Liver (tissue), 9 donors: Measurements from ENCODE around the gene HCFC1. TPM values are rescaled to one million over a fixed set of nuclear protein-coding genes. Genes with fewer than 3 reads are reported as not detected.

Experiments used
- DNase-seq: peaks from one replicate; pipeline ENCODE4 v3.0.0-alpha.2; 2017; ENCODE audit warnings: low spot score
- H3K27ac ChIP-seq, 2 donors: one replicate each; pipeline ENCODE4 v1.7.0; 2013; ENCODE audit warnings: inconsistent platforms in 2 of 2, low read length in 2 of 2, control low read depth in 1 of 2, low read depth in 1 of 2, mild to moderate bottlenecking in 1 of 2
- H3K27me3 ChIP-seq, 4 donors: one replicate each; pipeline versions ENCODE4 v1.6.1 to v1.7.0; 2013; ENCODE audit warnings: low read length in 3 of 4, inconsistent platforms in 1 of 4, mild to moderate bottlenecking in 1 of 4, moderate library complexity in 1 of 4; ENCODE audit not compliant: control insufficient read depth in 4 of 4, insufficient read depth in 4 of 4
- H3K36me3 ChIP-seq, 4 donors: one replicate each; pipeline versions ENCODE4 v1.6.1 to v1.7.0; 2013; ENCODE audit warnings: low read length in 3 of 4, mild to moderate bottlenecking in 3 of 4, low read depth in 1 of 4, moderate library complexity in 1 of 4; ENCODE audit not compliant: control insufficient read depth in 4 of 4, insufficient read depth in 3 of 4
- H3K4me1 ChIP-seq, 4 donors: one replicate each; pipeline versions ENCODE4 v1.6.1 to v1.7.0; 2013; ENCODE audit warnings: low read length in 3 of 4, mild to moderate bottlenecking in 3 of 4, moderate library complexity in 1 of 4; ENCODE audit not compliant: control insufficient read depth in 4 of 4, insufficient read depth in 4 of 4
- H3K4me3 ChIP-seq, 3 donors: one replicate each; pipeline versions ENCODE4 v1.6.1 to v1.7.0; 2013; ENCODE audit warnings: low read length in 3 of 3, control low read depth in 1 of 3, low read depth in 1 of 3, mild to moderate bottlenecking in 1 of 3
- H3K9ac ChIP-seq, 2 donors: one replicate each; pipeline ENCODE4 v1.7.0; 2013; ENCODE audit warnings: low read length in 2 of 2, mild to moderate bottlenecking in 2 of 2, moderate library complexity in 2 of 2, control low read depth in 1 of 2, low read depth in 1 of 2
- H3K9me3 ChIP-seq, 4 donors: one replicate each; pipeline versions ENCODE4 v1.6.1 to v1.7.0; 2013; ENCODE audit warnings: low read length in 3 of 4; ENCODE audit not compliant: control insufficient read depth in 4 of 4
- EGR1 ChIP-seq, 2 donors: IDR thresholded peaks; 2 replicates each; pipeline ENCODE4 v1.6.1; 2016 to 2018; ENCODE audit warnings: antibody characterized with exemption in 2 of 2, low read depth in 2 of 2
- FOXA1 ChIP-seq: IDR thresholded peaks from 2 replicates; pipeline ENCODE4 v1.6.1; 2016; ENCODE audit warnings: antibody characterized with exemption
- FOXA2 ChIP-seq: IDR thresholded peaks from 2 replicates; pipeline ENCODE4 v1.6.1; 2016; ENCODE audit warnings: antibody characterized with exemption
- HNF4G ChIP-seq: IDR thresholded peaks from 2 replicates; pipeline ENCODE4 v1.6.1; 2016; ENCODE audit warnings: antibody characterized with exemption
- JUND ChIP-seq, 2 donors: IDR thresholded peaks; 2 replicates each; pipeline ENCODE4 v1.6.1; 2016; ENCODE audit warnings: antibody characterized with exemption in 2 of 2
- MAX ChIP-seq: IDR thresholded peaks from 2 replicates; pipeline ENCODE4 v1.6.1; 2016; ENCODE audit warnings: antibody characterized with exemption
- NR2F2 ChIP-seq: IDR thresholded peaks from 2 replicates; pipeline ENCODE4 v1.6.1; 2016; ENCODE audit warnings: antibody characterized with exemption
- RAD21 ChIP-seq, 2 donors: IDR thresholded peaks; 2 replicates each; pipeline ENCODE4 v1.6.1; 2016; ENCODE audit warnings: antibody characterized with exemption in 2 of 2, mild to moderate bottlenecking in 2 of 2
- REST ChIP-seq: IDR thresholded peaks from 2 replicates; pipeline ENCODE4 v1.6.1; 2016; ENCODE audit warnings: antibody characterized with exemption, mild to moderate bottlenecking
- RXRA ChIP-seq, 2 donors: IDR thresholded peaks; 2 replicates each; pipeline ENCODE4 v1.6.1; 2017 to 2018; ENCODE audit warnings: antibody characterized with exemption in 2 of 2, mild to moderate bottlenecking in 1 of 2
- SP1 ChIP-seq: IDR thresholded peaks from 2 replicates; pipeline ENCODE4 v1.6.1; 2018; ENCODE audit warnings: antibody characterized with exemption, mild to moderate bottlenecking
- YY1 ChIP-seq: IDR thresholded peaks from 2 replicates; pipeline ENCODE4 v1.6.1; 2016; ENCODE audit warnings: antibody characterized with exemption, mild to moderate bottlenecking
- ZBTB33 ChIP-seq: IDR thresholded peaks from 2 replicates; pipeline ENCODE4 v1.6.1; 2016; ENCODE audit warnings: antibody characterized with exemption
- WGBS: extraction: QIAGEN DNeasy Blood & Tissue Kit; methylation state at CpG from one replicate; pipeline ENCODE4 v1.1.7; 2013; 5-methylcytosine and 5-hydroxymethylcytosine counted together
- polyA plus RNA-seq, 2 donors: library from polyadenylated mRNA; stranded (reverse) in 1 of 2; unstranded in 1 of 2; fragments of 200-250 nt in 1 of 2; fragments of >200 nt in 1 of 2; fragmentation: Nextera tagmentation in 1 of 2; extraction: Ambion mirVana in 1 of 2; gene quantifications; one replicate each; pipeline versions ENCODE4 v1.2.1 to v1.2.3, GENCODE V29; 2013 to 2015
- total RNA-seq, 2 donors: library from RNA; depleted of rRNA; stranded (reverse); fragments of >200 nt; gene quantifications; one replicate each; pipeline ENCODE4 v1.2.3, GENCODE V29; 2014
- TF ChIP-seq, protein P1 (sequence below): fragments of 150-350 bp; IDR thresholded peaks from 2 replicates; pipeline ENCODE4 v1.5.1; 2017; ENCODE audit warnings: improper control_type of control experiment, low read depth, low read length; ENCODE audit not compliant: missing input control
- TF ChIP-seq, protein P2 (sequence below): IDR thresholded peaks from 2 replicates; pipeline ENCODE4 v1.6.1; 2016; ENCODE audit warnings: antibody characterized with exemption
- donor health status: healthy.
- donor health status: healthy.
- donor health status: healthy.
- donor health status: healthy.
- donor health status: healthy.

The HCFC1 gene
- total and polyA plus RNA-seq, 4 donors: 7.9 to 26.9 (median 13.9) TPM

- TF ChIP-seq JUND (IDR thresholded peaks at IDR 0.05): no peak
- no peak for TF ChIP-seq RXRA (IDR thresholded peaks at IDR 0.05)
- TF ChIP-seq FOXA1: no peak
- TF ChIP-seq ZBTB33: no peak
- TF ChIP-seq NR2F2: no peak
- TF ChIP-seq FOXA2: no peak
- TF ChIP-seq MAX: no peak
- TF ChIP-seq, protein P1, sequence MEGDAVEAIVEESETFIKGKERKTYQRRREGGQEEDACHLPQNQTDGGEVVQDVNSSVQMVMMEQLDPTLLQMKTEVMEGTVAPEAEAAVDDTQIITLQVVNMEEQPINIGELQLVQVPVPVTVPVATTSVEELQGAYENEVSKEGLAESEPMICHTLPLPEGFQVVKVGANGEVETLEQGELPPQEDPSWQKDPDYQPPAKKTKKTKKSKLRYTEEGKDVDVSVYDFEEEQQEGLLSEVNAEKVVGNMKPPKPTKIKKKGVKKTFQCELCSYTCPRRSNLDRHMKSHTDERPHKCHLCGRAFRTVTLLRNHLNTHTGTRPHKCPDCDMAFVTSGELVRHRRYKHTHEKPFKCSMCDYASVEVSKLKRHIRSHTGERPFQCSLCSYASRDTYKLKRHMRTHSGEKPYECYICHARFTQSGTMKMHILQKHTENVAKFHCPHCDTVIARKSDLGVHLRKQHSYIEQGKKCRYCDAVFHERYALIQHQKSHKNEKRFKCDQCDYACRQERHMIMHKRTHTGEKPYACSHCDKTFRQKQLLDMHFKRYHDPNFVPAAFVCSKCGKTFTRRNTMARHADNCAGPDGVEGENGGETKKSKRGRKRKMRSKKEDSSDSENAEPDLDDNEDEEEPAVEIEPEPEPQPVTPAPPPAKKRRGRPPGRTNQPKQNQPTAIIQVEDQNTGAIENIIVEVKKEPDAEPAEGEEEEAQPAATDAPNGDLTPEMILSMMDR: no peak
- TF ChIP-seq HNF4G: no peak
- no peak for TF ChIP-seq YY1
- TF ChIP-seq, protein P2, sequence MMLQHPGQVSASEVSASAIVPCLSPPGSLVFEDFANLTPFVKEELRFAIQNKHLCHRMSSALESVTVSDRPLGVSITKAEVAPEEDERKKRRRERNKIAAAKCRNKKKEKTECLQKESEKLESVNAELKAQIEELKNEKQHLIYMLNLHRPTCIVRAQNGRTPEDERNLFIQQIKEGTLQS: no peak
- TF ChIP-seq REST: no peak
- Histone ChIP-seq H3K27ac (peak overlapping the region in 1 of 2 donors; percentile 31), H3K4me1 (peaks cover 11 to 58% (median 47%) of the 10 kb centered on the region in 4 donors), H3K4me3 (peak overlapping the region in 1 of 3 donors; percentile 81), H3K9me3 (no peaks in the 10 kb centered on the region), H3K9ac (no peak overlapping the region), H3K27me3 (no peaks in the 10 kb centered on the region), H3K36me3 (peaks cover 0 to 6% (median 2%) of the 10 kb centered on the region in 4 donors)
- no peak for DNase-seq
- WGBS: 32% methylated on average over 12 of the region's 12 CpGs
These were observed 2.9 kb downstream of the HCFC1 start for GRCh38 chrX:153968754-153969124.

- TF ChIP-seq EGR1 (IDR thresholded peaks at IDR 0.05; ENCODE audit: low read depth in 2 of 2) (no peak), YY1 (no peak), JUND (IDR thresholded peaks at IDR 0.05) (no peak), RAD21 (IDR thresholded peaks at IDR 0.05) (no peak), FOXA2 (no peak), REST (no peak), NR2F2 (no peak), FOXA1 (no peak), SP1 (no peak)
- TF ChIP-seq, protein P1: no peak
- H3K27me3 ChIP-seq: no peaks in the 10 kb centered on the region
- H3K9me3 ChIP-seq: no peaks in the 10 kb centered on the region
- no peak overlapping the region for H3K9ac ChIP-seq
- no peak for DNase-seq
- H3K27ac ChIP-seq: peak overlapping the region in 1 of 2 donors; percentile 54
- H3K4me1 ChIP-seq: peaks cover 10 to 53% (median 43%) of the 10 kb centered on the region in 4 donors
- H3K36me3 ChIP-seq: peaks cover 0 to 11% (median 4%) of the 10 kb centered on the region in 4 donors
- WGBS: 65% methylated on average over 9 of the region's 9 CpGs
- H3K4me3 ChIP-seq: no peak overlapping the region
These were observed 3.4 kb downstream of the HCFC1 start for GRCh38 chrX:153968255-153968654.
